GM18520 (cell line): ENCODE results near the gene CDCA5.

Source experiments
- ATAC-seq: cut with Tn5 transposase; IDR thresholded peaks from one replicate; pipeline ENCODE4 v1.9.1; 2021; ENCODE audit not compliant: unreplicated experiment

Gene CDCA5

GRCh38 chr11:65077451-65077850 is 6.4 kb downstream of the CDCA5 start:
- no peak for ATAC-seq

- no peak for ATAC-seq
Measured at GRCh38 chr11:65072631-65072966, 11.2 kb downstream of the CDCA5 start.

- no peak for ATAC-seq
Measured at GRCh38 chr11:65071907-65072630, 11.8 kb downstream of the CDCA5 start.

GRCh38 chr11:65069217-65069616 is 14.6 kb downstream of the CDCA5 start:
- no peak for ATAC-seq

GRCh38 chr11:65067446-65067845 is 16.4 kb downstream of the CDCA5 start:
- ATAC-seq = no peak

GRCh38 chr11:65066805-65067291 is 17.0 kb downstream of the CDCA5 start:
- ATAC-seq = no peak

GRCh38 chr11:65066315-65066714 is 17.5 kb downstream of the CDCA5 start:
- ATAC-seq = no peak

GRCh38 chr11:65065851-65066250 is 18.0 kb downstream of the CDCA5 start:
- no peak for ATAC-seq

- ATAC-seq = no peak
Measured at GRCh38 chr11:65064847-65065240, 19.0 kb downstream of the CDCA5 start.

- ATAC-seq = no peak
Measured at GRCh38 chr11:65063532-65063931, 20.3 kb downstream of the CDCA5 start.

GRCh38 chr11:65060913-65061408 is 22.9 kb downstream of the CDCA5 start:
- ATAC-seq = no peak

GRCh38 chr11:65059959-65060824 is 23.6 kb downstream of the CDCA5 start:
- ATAC-seq = no peak

- ATAC-seq = no peak
Measured at GRCh38 chr11:65059523-65059922, 24.3 kb downstream of the CDCA5 start.

- no peak for ATAC-seq
Measured at GRCh38 chr11:65058419-65059054, 25.3 kb downstream of the CDCA5 start, which contains the start of gene NAALADL1. TSS of gene NAALADL1 (minus strand) at chr11:65058553. CDS start at chr11:65058521, 32 bp downstream.

- no peak for ATAC-seq
Measured at GRCh38 chr11:65058012-65058411, 25.8 kb downstream of the CDCA5 start.

GRCh38 chr11:65057526-65057925 is 26.3 kb downstream of the CDCA5 start:
- ATAC-seq = no peak

- ATAC-seq = no peak
Measured at GRCh38 chr11:65056999-65057398, 26.8 kb downstream of the CDCA5 start.

- ATAC-seq = no peak
Measured at GRCh38 chr11:65055538-65055937, 28.3 kb downstream of the CDCA5 start.

GRCh38 chr11:65053827-65054508 is 29.9 kb downstream of the CDCA5 start:
- ATAC-seq = no peak

GRCh38 chr11:65051398-65051858 is 32.4 kb downstream of the CDCA5 start:
- ATAC-seq = no peak
